Esophagus (tissue), 2 donors: ENCODE data around the gene PRRC2B. TPM values are rescaled to one million over a fixed set of nuclear protein-coding genes. Genes with fewer than 3 reads are reported as not detected.

Experiments
- H3K27ac ChIP-seq, 2 donors: one replicate each; pipeline ENCODE4 v1.5.1; 2013; ENCODE audit warnings: low read depth in 2 of 2, mild to moderate bottlenecking in 2 of 2, inconsistent platforms in 1 of 2, low read length in 1 of 2, moderate library complexity in 1 of 2
- H3K27me3 ChIP-seq, 2 donors: one replicate each; pipeline ENCODE4 v1.6.1; 2013; ENCODE audit warnings: low read length in 2 of 2, control low read depth in 1 of 2, mild to moderate bottlenecking in 1 of 2; ENCODE audit not compliant: insufficient read depth in 2 of 2, control insufficient read depth in 1 of 2
- H3K36me3 ChIP-seq, 2 donors: one replicate each; pipeline ENCODE4 v1.6.1; 2013; ENCODE audit warnings: low read length in 1 of 2; ENCODE audit not compliant: control insufficient read depth in 2 of 2, insufficient read depth in 2 of 2
- H3K4me1 ChIP-seq, 2 donors: one replicate each; pipeline ENCODE4 v1.6.1; 2013; ENCODE audit warnings: low read length in 1 of 2; ENCODE audit not compliant: control insufficient read depth in 2 of 2, insufficient read depth in 2 of 2
- H3K4me3 ChIP-seq, 2 donors: one replicate each; pipeline ENCODE4 v1.5.1; 2013; ENCODE audit warnings: low read length in 2 of 2, mild to moderate bottlenecking in 2 of 2, low read depth in 1 of 2, moderate library complexity in 1 of 2
- H3K9me3 ChIP-seq, 2 donors: one replicate each; pipeline ENCODE4 v1.6.1; 2013; ENCODE audit warnings: mild to moderate bottlenecking in 2 of 2, low read depth in 1 of 2, low read length in 1 of 2, moderate library complexity in 1 of 2; ENCODE audit not compliant: control insufficient read depth in 2 of 2, insufficient read depth in 1 of 2
- WGBS, 2 donors: extraction: QIAGEN DNeasy Blood & Tissue Kit; methylation state at CpG; one replicate each; pipeline ENCODE4 v1.1.7; 2013; 5-methylcytosine and 5-hydroxymethylcytosine counted together
- polyA plus RNA-seq, 2 donors: library from polyadenylated mRNA; stranded (reverse); fragments of 200-250 nt; gene quantifications; one replicate each; pipeline ENCODE4 v1.2.3, GENCODE V29; 2013
- donor health status: healthy with polysubstance abuse.
- donor health status: Bipolar disorder and iron deficiency.

PRRC2B gene
- polyA plus RNA-seq, 2 donors: 26.8 to 60.0 TPM

DNA sequence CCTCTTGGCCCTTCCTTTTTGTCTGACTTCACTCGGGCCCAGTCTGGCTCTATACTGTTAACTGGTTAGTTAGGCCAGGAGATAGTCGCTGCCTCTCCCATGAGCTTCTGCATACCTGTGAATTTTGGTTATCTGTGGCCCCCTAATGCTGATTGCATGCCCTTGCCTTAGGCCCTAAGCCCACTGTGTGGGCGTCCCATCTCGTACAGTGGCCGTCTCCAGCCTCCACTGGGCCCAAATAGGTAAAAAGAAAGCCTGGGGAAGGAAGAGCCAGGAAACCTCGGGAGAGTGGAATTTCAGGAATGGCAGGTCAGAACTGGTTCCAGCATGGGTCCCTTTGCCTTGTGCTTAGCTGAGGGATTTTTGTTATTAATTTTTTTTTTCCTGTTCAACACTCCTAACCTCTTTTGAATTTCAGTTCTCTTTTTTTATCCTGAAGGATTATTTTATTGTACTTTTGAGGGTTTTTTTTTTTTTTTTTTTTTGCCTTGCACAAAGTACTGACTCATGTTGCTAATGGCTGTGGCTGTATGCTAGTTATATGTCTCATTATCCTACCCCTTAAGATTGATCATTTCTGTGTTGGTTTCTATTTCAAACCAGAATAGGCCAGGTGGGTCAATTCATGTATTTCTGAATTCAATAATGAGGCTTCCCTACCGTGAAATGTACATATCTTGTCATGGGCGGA is 3.4 kb downstream of the PRRC2B start:
- H3K27ac ChIP-seq: peak overlapping the region; percentile 79 to 87
- 19 to 32% methylated on average over 8 of the region's 8 CpGs for WGBS, 2 donors
- no peaks in the 10 kb centered on the region for H3K9me3 ChIP-seq
- H3K4me1 ChIP-seq: peaks cover 11% of the 10 kb centered on the region in 2 donors
- H3K4me3 ChIP-seq: peak overlapping the region in 1 of 2 donors; percentile 18
- H3K36me3 ChIP-seq: no peaks in the 10 kb centered on the region
- no peaks in the 10 kb centered on the region for H3K27me3 ChIP-seq

DNA sequence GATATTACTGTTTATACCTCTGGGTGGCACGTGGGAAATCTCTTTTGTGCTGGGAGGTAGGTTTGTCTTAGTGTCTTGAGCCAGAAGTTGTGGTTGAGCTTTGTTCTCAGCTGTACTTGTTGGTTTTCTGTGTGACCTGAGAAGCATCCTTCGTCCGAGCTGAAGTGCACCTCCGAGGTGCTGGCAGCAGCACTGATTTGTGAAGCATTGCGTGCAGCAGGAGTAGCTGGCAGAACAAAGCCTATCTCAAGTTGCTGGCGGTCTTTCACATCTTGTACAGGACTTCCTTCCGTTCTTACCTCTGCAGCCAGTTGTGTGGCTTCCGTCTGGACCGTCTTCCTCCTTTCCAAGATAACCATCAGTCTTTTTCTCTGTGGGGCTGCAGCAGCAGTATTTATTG is 4.3 kb downstream of the PRRC2B start:
- Histone ChIP-seq H3K27me3 (no peaks in the 10 kb centered on the region), H3K9me3 (no peaks in the 10 kb centered on the region), H3K4me1 (peaks cover 13 to 14% of the 10 kb centered on the region in 2 donors), H3K27ac (peak overlapping the region; percentile 47 to 74), H3K36me3 (no peaks in the 10 kb centered on the region), H3K4me3 (no peak overlapping the region)
- WGBS, 2 donors: 12 to 13% methylated on average over 9 of the region's 9 CpGs

DNA sequence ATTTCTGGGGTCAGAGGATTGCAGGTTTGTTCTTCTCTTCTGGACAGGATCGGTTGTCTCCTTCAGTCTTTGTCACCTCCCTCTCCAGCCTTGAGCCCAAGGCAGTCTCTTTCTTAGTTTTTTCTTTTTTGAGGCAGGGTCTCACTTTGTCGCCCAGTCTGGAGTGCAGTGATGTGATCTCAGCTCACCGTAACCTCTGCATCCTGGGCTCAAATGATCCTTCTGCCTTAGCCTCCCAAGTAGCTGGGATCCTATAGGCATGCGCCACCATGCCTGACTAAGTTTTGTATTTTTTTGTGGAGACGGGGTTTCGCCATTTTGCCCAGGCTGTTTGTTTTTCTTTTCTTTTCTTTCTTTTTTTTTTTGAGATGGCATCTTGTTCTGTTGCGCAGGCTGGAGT is 6.1 kb downstream of the PRRC2B start:
- no peaks in the 10 kb centered on the region for H3K36me3 ChIP-seq
- no peaks in the 10 kb centered on the region for H3K9me3 ChIP-seq
- H3K27me3 ChIP-seq: no peaks in the 10 kb centered on the region
- no peak overlapping the region for H3K4me3 ChIP-seq
- no peak overlapping the region for H3K27ac ChIP-seq
- WGBS, 2 donors: 81 to 82% methylated on average over 7 of the region's 7 CpGs
- H3K4me1 ChIP-seq: peaks cover 14% of the 10 kb centered on the region in 2 donors

DNA sequence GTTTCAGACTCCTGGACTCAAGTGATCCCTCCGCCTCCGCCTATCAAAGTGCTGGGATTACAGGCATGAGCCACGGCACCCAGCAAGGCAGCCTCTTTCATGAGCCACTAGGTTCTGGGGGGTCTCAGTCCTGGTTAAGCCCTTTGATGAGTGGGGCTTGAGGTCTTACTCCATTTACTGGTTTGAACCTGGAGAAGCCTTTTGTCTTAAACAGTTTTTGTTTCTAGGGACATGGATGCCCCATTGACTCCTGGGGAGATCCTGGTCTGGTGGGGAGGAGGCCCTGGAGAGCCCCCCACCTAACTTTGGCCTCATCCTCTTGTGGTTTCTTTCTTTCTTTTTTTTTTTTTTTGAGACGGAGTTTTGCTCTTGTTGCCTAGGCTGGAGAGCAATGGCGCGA is 6.7 kb downstream of the PRRC2B start:
- Histone ChIP-seq H3K36me3 (no peaks in the 10 kb centered on the region), H3K4me1 (peaks cover 18 to 20% of the 10 kb centered on the region in 2 donors), H3K9me3 (no peaks in the 10 kb centered on the region), H3K27ac (no peak overlapping the region), H3K27me3 (no peaks in the 10 kb centered on the region), H3K4me3 (no peak overlapping the region)
- 90 to 93% methylated on average over 6 of the region's 6 CpGs for WGBS, 2 donors

DNA sequence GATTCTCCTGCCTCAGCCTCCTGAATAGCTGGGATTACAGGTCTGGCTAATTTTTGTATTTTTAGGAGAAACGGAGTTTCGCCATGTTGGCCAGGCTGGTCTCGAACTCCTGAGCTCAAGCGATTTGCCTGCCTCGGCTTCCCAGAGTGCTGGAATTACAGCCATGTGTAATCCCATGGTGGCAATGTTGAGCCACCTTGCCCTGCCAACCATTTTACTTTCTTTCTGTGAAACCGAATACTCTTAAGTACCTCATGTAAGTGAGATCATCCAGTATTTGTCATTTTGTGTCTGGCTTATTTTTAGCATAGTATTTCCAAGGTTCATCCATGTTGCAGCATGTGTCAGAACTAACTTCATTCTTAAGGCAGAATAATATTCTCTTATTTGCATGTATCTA is 8.2 kb downstream of the PRRC2B start:
- Histone ChIP-seq H3K27ac (peak overlapping the region in 1 of 2 donors; percentile 86), H3K27me3 (no peaks in the 10 kb centered on the region), H3K9me3 (no peaks in the 10 kb centered on the region), H3K4me3 (no peak overlapping the region), H3K4me1 (peaks cover 24 to 26% of the 10 kb centered on the region in 2 donors), H3K36me3 (no peaks in the 10 kb centered on the region)
- 73 to 83% methylated on average over 6 of the region's 6 CpGs for WGBS, 2 donors

DNA sequence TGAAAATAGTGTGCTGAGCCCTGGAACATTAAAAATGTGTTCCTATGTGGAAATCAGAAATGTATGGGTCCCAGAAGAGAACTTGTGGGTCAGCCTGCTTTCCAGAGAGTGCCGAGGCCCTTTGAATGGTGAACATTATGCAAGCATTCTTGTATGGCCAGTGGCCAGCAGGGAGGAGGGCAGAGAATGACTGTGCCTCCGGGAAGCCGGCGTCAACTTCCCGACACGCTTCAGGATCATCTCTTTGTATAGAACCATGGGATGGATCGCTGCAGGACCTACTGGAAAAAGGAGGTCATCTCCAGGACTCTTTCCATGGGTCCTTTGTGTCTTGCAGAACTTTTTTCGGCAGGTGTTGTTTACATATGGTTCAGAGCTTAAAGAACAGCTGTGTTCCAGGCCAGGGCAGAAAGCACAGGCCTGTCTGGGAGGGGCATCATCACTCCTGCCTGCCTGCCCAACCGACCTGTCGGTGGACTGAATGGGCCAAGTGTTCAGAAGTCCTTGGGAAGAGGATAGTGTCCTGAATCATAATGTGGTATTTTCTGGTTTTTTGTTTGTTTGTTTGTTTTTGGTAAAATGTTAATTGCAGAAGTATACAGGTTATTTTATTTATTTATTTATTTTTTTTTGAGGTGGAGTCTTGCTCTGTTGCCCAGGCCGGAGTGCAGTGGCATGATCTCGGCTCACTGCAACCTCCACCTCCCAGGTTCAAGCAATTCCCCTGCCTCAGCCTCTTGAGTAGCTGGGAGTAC is 9.0 kb downstream of the PRRC2B start:
- no peaks in the 10 kb centered on the region for H3K9me3 ChIP-seq
- 23 to 27% methylated on average over 12 of the region's 12 CpGs for WGBS, 2 donors
- H3K4me1 ChIP-seq: peaks cover 29 to 34% of the 10 kb centered on the region in 2 donors
- peak overlapping the region; percentile 86 for H3K27ac ChIP-seq
- no peaks in the 10 kb centered on the region for H3K27me3 ChIP-seq
- H3K4me3 ChIP-seq: peak overlapping the region in 1 of 2 donors; percentile 24
- H3K36me3 ChIP-seq: peaks cover 0 to 5% of the 10 kb centered on the region in 2 donors

DNA sequence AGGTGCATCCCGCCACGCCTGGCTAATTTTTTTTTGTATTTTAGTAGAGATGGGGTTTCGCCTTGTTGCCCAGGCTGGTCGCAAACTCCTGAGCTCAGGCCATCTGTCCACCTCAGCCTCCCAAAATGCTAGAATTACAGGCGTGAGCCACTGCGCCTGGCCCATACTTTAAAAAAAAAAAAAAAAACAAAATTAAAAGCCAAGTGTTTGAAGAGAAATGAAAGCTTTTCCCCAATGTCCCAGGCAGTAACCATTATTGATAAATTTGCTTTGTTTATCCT is 9.5 kb downstream of the PRRC2B start:
- Histone ChIP-seq H3K27me3 (no peaks in the 10 kb centered on the region), H3K36me3 (peaks cover 0 to 5% of the 10 kb centered on the region in 2 donors), H3K4me3 (no peak overlapping the region), H3K4me1 (peaks cover 28 to 31% of the 10 kb centered on the region in 2 donors), H3K9me3 (no peaks in the 10 kb centered on the region), H3K27ac (peak overlapping the region in 1 of 2 donors; percentile 86)
- 85 to 89% methylated on average over 6 of the region's 6 CpGs for WGBS, 2 donors

DNA sequence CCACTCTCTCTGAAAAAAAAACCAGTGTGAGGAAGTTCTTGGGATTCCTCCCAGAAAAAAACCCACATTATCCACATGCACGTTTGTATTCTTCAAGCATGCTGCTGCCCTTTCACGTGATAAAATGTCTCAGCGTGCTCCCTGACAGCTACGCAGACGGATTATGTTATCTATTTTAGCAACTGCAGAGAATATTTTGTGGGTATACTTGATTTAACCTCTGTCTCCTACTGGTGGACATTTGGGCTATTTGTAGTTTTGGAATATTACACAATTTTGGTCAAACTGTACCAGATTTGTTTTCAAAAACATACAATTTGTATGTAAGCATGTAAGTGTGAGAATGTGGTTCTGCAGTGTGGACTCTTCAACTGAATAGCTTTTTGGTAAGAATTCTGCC is 10.7 kb downstream of the PRRC2B start:
- peaks cover 30 to 31% of the 10 kb centered on the region in 2 donors for H3K4me1 ChIP-seq
- 38 to 40% methylated on average over 5 of the region's 5 CpGs for WGBS, 2 donors

DNA sequence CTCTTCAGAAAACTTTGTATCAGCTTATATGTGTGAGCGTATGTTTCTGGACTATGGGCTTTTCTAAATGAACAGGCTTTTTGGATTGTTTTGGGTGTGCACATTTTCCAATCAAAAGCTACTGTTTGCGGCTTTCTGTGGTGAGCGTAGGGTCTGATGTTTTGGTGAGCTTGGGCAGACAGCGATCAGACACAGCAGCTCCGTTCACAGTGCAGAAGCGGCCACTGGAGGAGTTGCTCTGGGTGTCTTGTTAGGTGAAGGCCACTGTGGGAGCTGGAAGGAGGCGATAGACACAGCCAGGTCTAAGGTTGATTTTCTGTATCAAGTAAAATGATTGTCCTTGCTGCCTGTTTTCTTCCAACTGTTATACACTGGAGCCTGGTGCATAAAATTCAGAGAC is 11.1 kb downstream of the PRRC2B start:
- WGBS, 2 donors: 59 to 75% methylated on average over 7 of the region's 7 CpGs
- H3K4me3 ChIP-seq: no peak overlapping the region
- no peaks in the 10 kb centered on the region for H3K9me3 ChIP-seq
- no peaks in the 10 kb centered on the region for H3K27me3 ChIP-seq
- H3K27ac ChIP-seq: peak overlapping the region in 1 of 2 donors; percentile 44
- peaks cover 28 to 31% of the 10 kb centered on the region in 2 donors for H3K4me1 ChIP-seq
- peaks cover 0 to 5% of the 10 kb centered on the region in 2 donors for H3K36me3 ChIP-seq

More for the DNA sequence above, 10.7 kb downstream of the PRRC2B start:
- Histone ChIP-seq H3K27me3 (no peaks in the 10 kb centered on the region), H3K9me3 (no peaks in the 10 kb centered on the region), H3K4me3 (no peak overlapping the region), H3K27ac (peak overlapping the region in 1 of 2 donors; percentile 18), H3K36me3 (peaks cover 0 to 5% of the 10 kb centered on the region in 2 donors)
